Measurements from ENCODE around the gene DOCK10. TPM values are rescaled to one million over a fixed set of nuclear protein-coding genes. Genes with fewer than 3 reads are reported as not detected.

Gene DOCK10
- total RNA-seq, 2 donors from 2014 or later, result 2.0 to 3.4 TPM

DNA sequence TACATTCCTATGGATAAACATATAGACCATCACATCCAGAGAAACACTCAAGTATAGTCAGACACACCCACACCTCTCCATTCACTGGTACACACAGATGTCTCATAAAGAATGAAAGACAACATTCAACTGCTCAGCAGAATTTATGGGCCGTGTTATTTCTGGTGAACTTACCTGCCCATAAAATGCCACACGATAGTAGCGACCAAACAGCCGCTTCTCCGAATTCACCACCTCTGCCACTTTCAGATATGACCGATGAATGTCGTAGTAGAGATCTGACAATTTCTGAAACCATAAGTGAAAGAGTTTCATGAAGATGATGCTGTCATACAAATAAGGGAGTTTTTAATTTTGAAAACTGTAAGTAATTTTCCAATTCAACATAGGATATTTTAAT lies 255.4 kb downstream of the DOCK10 start:
- Histone ChIP-seq H3K9me3 (no peaks in the 10 kb centered on the region), H3K27me3 (no peaks in the 10 kb centered on the region), H3K4me3 (no peak overlapping the region), H3K36me3 (replicated peaks in 1 of 2; ENCODE audit: insufficient read depth in 1 of 2, low read depth in 2 of 2) (no peaks in the 10 kb centered on the region), H3K4me1 (no peaks in the 10 kb centered on the region), H3K27ac (no peak overlapping the region)
- WGBS, 2 donors, result 85 to 90% methylated on average over 7 of the region's 7 CpGs
- ATAC-seq (no peak), DNase-seq (no peak)
- TF ChIP-seq, protein P1, sequence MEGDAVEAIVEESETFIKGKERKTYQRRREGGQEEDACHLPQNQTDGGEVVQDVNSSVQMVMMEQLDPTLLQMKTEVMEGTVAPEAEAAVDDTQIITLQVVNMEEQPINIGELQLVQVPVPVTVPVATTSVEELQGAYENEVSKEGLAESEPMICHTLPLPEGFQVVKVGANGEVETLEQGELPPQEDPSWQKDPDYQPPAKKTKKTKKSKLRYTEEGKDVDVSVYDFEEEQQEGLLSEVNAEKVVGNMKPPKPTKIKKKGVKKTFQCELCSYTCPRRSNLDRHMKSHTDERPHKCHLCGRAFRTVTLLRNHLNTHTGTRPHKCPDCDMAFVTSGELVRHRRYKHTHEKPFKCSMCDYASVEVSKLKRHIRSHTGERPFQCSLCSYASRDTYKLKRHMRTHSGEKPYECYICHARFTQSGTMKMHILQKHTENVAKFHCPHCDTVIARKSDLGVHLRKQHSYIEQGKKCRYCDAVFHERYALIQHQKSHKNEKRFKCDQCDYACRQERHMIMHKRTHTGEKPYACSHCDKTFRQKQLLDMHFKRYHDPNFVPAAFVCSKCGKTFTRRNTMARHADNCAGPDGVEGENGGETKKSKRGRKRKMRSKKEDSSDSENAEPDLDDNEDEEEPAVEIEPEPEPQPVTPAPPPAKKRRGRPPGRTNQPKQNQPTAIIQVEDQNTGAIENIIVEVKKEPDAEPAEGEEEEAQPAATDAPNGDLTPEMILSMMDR (IDR thresholded peaks at IDR 0.05), result no peak
- no peak for TF ChIP-seq POLR2A (IDR thresholded peaks at IDR 0.05)
- intact Hi-C loops (cut with DNase I), result no loop called here

DNA sequence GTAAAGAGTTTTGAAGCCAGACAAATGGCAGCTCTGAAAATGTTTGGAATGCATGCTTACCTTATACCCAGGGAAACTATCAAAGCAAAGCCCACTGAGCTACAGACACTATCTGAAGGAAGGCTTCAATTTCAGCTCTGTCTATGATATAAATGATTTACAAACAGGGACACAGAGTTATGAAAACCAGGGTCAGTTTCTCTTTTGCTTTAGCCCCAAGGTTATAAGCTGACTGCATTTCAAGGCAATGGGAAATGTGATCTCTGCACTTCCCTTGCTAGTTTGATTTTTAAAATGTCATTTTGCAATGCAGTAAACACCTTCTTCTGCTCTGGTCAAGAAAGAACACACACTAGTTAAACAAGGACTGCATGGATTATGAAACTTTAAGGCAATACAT lies 260.9 kb downstream of the DOCK10 start:
- no peaks in the 10 kb centered on the region for H3K36me3 ChIP-seq (replicated peaks in 1 of 2; ENCODE audit: insufficient read depth in 1 of 2, low read depth in 2 of 2)
- no peak for TF ChIP-seq POLR2A (IDR thresholded peaks at IDR 0.05)
- TF ChIP-seq, protein P1 (IDR thresholded peaks at IDR 0.05), result no peak
- no peaks in the 10 kb centered on the region for H3K4me1 ChIP-seq
- no peak for ATAC-seq
- H3K27me3 ChIP-seq, result no peaks in the 10 kb centered on the region
- H3K27ac ChIP-seq, result no peak overlapping the region
- no peak for DNase-seq
- no peaks in the 10 kb centered on the region for H3K9me3 ChIP-seq
- intact Hi-C loops (cut with DNase I), result no loop called here
- no peak overlapping the region for H3K4me3 ChIP-seq

DNA sequence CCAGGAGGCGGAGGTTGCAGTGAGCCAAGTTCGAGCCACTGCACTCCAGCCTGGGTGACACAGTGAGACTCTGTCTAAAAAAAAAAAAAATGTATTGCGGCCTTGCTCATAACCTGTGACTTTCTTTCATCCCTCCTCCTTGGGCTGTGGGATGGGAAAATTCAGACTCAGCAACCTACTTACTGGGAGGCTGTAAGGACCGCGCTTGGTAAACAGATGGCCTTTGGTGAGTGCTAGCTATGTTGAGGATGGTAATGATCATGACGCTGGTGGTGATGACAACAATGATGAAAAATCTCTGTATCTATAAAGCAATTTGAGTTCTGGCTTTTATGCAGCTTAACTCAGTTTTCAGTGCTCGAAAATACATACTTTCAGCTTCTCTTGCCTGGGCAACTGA lies 261.4 kb downstream of the DOCK10 start:
- intact Hi-C loops (cut with DNase I), result no loop called here
- no peak for TF ChIP-seq POLR2A (IDR thresholded peaks at IDR 0.05)
- TF ChIP-seq, protein P1 (IDR thresholded peaks at IDR 0.05), result no peak
- no peak for DNase-seq
- Histone ChIP-seq H3K27me3 (no peaks in the 10 kb centered on the region), H3K4me1 (no peaks in the 10 kb centered on the region), H3K36me3 (replicated peaks in 1 of 2; ENCODE audit: insufficient read depth in 1 of 2, low read depth in 2 of 2) (no peaks in the 10 kb centered on the region), H3K4me3 (no peak overlapping the region), H3K27ac (no peak overlapping the region), H3K9me3 (no peaks in the 10 kb centered on the region)
- no peak for ATAC-seq
- WGBS, 2 donors, result 69 to 78% methylated on average over 7 of the region's 7 CpGs

DNA sequence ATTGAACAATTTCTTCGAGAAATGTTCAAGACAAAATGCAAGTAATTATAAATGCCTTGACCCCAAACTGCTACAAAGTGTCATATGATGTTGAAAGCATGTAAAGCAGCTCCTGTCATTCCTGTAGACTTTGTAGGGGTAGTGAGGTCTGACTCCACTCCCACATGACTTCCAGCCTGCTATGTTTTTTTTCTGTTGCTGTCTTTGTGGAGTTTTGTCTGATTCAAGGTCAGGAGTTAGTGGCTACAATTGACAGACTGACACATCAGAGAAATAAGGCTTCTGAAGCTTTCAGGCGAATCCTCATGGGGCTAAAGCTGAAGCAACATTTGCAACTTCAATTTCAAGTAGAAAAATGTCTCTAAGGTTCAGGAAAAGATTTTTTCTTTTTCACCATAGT lies 262.2 kb downstream of the DOCK10 start:
- 46 to 51% methylated on average over 2 of the region's 2 CpGs for WGBS, 2 donors
- Histone ChIP-seq H3K9me3 (no peaks in the 10 kb centered on the region), H3K4me3 (no peak overlapping the region), H3K36me3 (replicated peaks in 1 of 2; ENCODE audit: insufficient read depth in 1 of 2, low read depth in 2 of 2) (no peaks in the 10 kb centered on the region), H3K27me3 (no peaks in the 10 kb centered on the region), H3K27ac (no peak overlapping the region), H3K4me1 (no peaks in the 10 kb centered on the region)
- intact Hi-C loops (cut with DNase I), result no loop called here
- TF ChIP-seq, protein P1 (IDR thresholded peaks at IDR 0.05), result no peak
- TF ChIP-seq POLR2A (IDR thresholded peaks at IDR 0.05), result no peak
- ATAC-seq (no peak), DNase-seq (no peak)

- DNase-seq (peak; percentile 32 to 66 (median 58)), ATAC-seq (no peak)
- no peak overlapping the region for H3K4me3 ChIP-seq
- TF ChIP-seq, protein P1 (IDR thresholded peaks at IDR 0.05), result peak; percentile 32 to 74 (median 59)
- TF ChIP-seq POLR2A (IDR thresholded peaks at IDR 0.05), result no peak
- no peaks in the 10 kb centered on the region for H3K27me3 ChIP-seq
- 28 to 33% methylated on average over 3 of the region's 3 CpGs for WGBS, 2 donors
- H3K9me3 ChIP-seq, result no peaks in the 10 kb centered on the region
- intact Hi-C loops (cut with DNase I), result no loop called here
- H3K27ac ChIP-seq, result no peak overlapping the region
- no peaks in the 10 kb centered on the region for H3K4me1 ChIP-seq
- no peaks in the 10 kb centered on the region for H3K36me3 ChIP-seq (replicated peaks in 1 of 2; ENCODE audit: insufficient read depth in 1 of 2, low read depth in 2 of 2)
Observed at GRCh38 chr2:224778474-224778877, 263.8 kb downstream of the DOCK10 start.
